LNCaP clone FGC (cell line): ENCODE data around the gene CHRND.

Experiments
- DNase-seq: peaks from one replicate; pipeline ENCODE4 v3.0.0-alpha.2; 2011; ENCODE audit warnings: low read depth
- H3K4me3 ChIP-seq: 2 replicates; pipeline ENCODE4 v1.5.1; 2011; ENCODE audit warnings: mild to moderate bottlenecking, low read depth, low read length, control low read depth
- CTCF ChIP-seq: IDR thresholded peaks from 2 replicates; pipeline ENCODE4 v1.5.1; 2012; ENCODE audit warnings: mild to moderate bottlenecking; ENCODE audit not compliant: control insufficient read depth, insufficient read depth; ENCODE audit errors: extremely low read depth

The CHRND gene

GRCh38 chr2:232525791-232526371 is at the start of gene CHRND:
TSS of gene CHRND (plus strand) at chr2:232526160. CDS start at chr2:232526216, 56 bp downstream.
- H3K4me3 ChIP-seq: no peak within 1 kb of the TSS
- no peak for DNase-seq
- no peak for TF ChIP-seq CTCF

- no peak overlapping the region for H3K4me3 ChIP-seq
- DNase-seq: no peak
- TF ChIP-seq CTCF: no peak
Observed at GRCh38 chr2:232476791-232477190, 49.2 kb upstream of the CHRND start.

- no peak for TF ChIP-seq CTCF
- DNase-seq: no peak
- H3K4me3 ChIP-seq: no peak overlapping the region
Observed at GRCh38 chr2:232477751-232478510, 48.0 kb upstream of the CHRND start.

GRCh38 chr2:232478571-232479340 is 47.2 kb upstream of the CHRND start:
- TF ChIP-seq CTCF: no peak
- no peak overlapping the region for H3K4me3 ChIP-seq
- no peak for DNase-seq

GRCh38 chr2:232479341-232480200 is 46.4 kb upstream of the CHRND start:
- no peak overlapping the region for H3K4me3 ChIP-seq
- DNase-seq: no peak
- TF ChIP-seq CTCF: no peak
